ENCODE measurements around the gene PDE11A. TPM values are rescaled to one million over a fixed set of nuclear protein-coding genes. Genes with fewer than 3 reads are reported as not detected.
"Not testable (repeated sequence)": the region's sequence is repeated elsewhere in the genome, so short reads cannot be mapped to it uniquely, and the experiment has no call there.

The PDE11A gene
- total RNA-seq, 2 donors from 2014 or later, result 1.5 to 1.9 TPM

DNA sequence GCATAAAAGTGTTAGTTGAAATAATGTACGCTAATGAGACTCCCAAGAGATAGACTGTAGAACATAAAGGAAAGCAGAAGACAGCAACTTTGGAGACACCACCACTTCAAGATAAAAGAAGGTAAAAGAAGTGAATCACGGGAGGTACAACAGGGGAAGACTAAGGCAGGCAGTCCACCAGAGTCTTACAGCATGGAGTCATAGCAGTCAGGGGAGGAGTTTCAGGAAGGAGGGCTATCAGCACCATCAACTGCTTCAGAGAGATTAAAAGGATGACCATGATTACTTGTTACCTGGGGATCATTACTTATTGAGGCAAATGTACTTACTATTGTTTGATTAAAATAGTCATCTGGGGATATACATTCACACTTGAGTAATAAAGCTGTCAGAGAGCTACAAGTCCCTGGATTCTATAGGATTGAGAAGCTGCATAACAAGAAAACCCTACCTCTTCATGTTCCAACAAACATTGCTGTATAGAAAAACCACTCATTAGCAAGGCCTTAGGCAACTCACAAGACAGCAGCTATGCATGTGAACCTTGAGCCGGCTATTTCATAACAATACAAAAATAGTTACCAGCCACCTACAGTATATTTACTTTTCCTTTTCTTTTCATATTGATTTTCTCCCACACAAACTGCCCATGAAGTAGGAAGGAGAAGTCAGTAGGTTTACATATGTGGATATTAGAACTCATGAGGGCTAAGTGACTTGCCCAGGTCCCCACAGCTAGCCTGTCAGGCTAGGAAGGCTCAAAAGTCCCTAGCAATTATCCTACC lies 101.7 kb downstream of the PDE11A start:
- TF ChIP-seq, protein P1, sequence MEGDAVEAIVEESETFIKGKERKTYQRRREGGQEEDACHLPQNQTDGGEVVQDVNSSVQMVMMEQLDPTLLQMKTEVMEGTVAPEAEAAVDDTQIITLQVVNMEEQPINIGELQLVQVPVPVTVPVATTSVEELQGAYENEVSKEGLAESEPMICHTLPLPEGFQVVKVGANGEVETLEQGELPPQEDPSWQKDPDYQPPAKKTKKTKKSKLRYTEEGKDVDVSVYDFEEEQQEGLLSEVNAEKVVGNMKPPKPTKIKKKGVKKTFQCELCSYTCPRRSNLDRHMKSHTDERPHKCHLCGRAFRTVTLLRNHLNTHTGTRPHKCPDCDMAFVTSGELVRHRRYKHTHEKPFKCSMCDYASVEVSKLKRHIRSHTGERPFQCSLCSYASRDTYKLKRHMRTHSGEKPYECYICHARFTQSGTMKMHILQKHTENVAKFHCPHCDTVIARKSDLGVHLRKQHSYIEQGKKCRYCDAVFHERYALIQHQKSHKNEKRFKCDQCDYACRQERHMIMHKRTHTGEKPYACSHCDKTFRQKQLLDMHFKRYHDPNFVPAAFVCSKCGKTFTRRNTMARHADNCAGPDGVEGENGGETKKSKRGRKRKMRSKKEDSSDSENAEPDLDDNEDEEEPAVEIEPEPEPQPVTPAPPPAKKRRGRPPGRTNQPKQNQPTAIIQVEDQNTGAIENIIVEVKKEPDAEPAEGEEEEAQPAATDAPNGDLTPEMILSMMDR (conservative IDR thresholded peaks at IDR 0.05), result no peak
- DNase-seq, result no peak
- Mint-ChIP-seq H3K36me3 (ENCODE audit: low read depth) (no peaks in the 10 kb centered on the region), H3K27me3 (ENCODE audit: insufficient read depth) (peaks cover 27% of the 10 kb centered on the region), H3K4me3 (no peak overlapping the region), H3K27ac (no peak overlapping the region), H3K9me3 (peaks cover 6% of the 10 kb centered on the region), H3K4me1 (no peaks in the 10 kb centered on the region)
- H3K4me1 ChIP-seq (ENCODE audit: control insufficient read depth, insufficient read depth, low read length), result no peaks in the 10 kb centered on the region
- H3K9ac ChIP-seq (ENCODE audit: extremely low read depth, low read length, poor library complexity, severe bottlenecking), result no peak overlapping the region
- H3K36me3 ChIP-seq (ENCODE audit: control insufficient read depth, insufficient read depth, low read length), result no peaks in the 10 kb centered on the region
- 94 to 100% methylated on average over 1 to 3 of the region's 3 CpGs for WGBS, 2 experiments (ENCODE audit: insufficient coverage in 1 of 2, insufficient read length in 1 of 2)
- no peaks in the 10 kb centered on the region for H3K9me3 ChIP-seq (ENCODE audit: control insufficient read depth, low read length)
- H3K27ac ChIP-seq (ENCODE audit: low read depth, low read length), result no peak overlapping the region
- no peak overlapping the region for H3K4me3 ChIP-seq (ENCODE audit: low read length)
- H3K27me3 ChIP-seq (ENCODE audit: control insufficient read depth, insufficient read depth, low read length, poor library complexity, severe bottlenecking), result peaks cover 9% of the 10 kb centered on the region

GRCh38 chr2:177964892-177965291 lies 107.7 kb downstream of the PDE11A start:
- peaks cover 11% of the 10 kb centered on the region for H3K27me3 ChIP-seq (ENCODE audit: control insufficient read depth, insufficient read depth, low read length, poor library complexity, severe bottlenecking)
- no peaks in the 10 kb centered on the region for H3K4me1 ChIP-seq (ENCODE audit: control insufficient read depth, insufficient read depth, low read length)
- Mint-ChIP-seq H3K36me3 (ENCODE audit: low read depth) (no peaks in the 10 kb centered on the region), H3K27ac (no peak overlapping the region), H3K4me3 (no peak overlapping the region), H3K9me3 (peaks cover 6% of the 10 kb centered on the region), H3K4me1 (no peaks in the 10 kb centered on the region), H3K27me3 (ENCODE audit: insufficient read depth) (peaks cover 41% of the 10 kb centered on the region)
- TF ChIP-seq, protein P1 (conservative IDR thresholded peaks at IDR 0.05), result no peak
- H3K9ac ChIP-seq (ENCODE audit: extremely low read depth, low read length, poor library complexity, severe bottlenecking), result no peak overlapping the region
- H3K9me3 ChIP-seq (ENCODE audit: control insufficient read depth, low read length), result no peaks in the 10 kb centered on the region
- no peak for DNase-seq
- H3K27ac ChIP-seq (ENCODE audit: low read depth, low read length), result no peak overlapping the region
- no peak overlapping the region for H3K4me3 ChIP-seq (ENCODE audit: low read length)
- no peaks in the 10 kb centered on the region for H3K36me3 ChIP-seq (ENCODE audit: control insufficient read depth, insufficient read depth, low read length)
- WGBS, 2 experiments (ENCODE audit: insufficient coverage in 1 of 2, insufficient read length in 1 of 2), result 76% methylated on average over 1 of the region's 1 CpG; no CpG with 5 or more reads in 1 of the 2 experiments

- Histone ChIP-seq H3K4me1 (ENCODE audit: control insufficient read depth, insufficient read depth, low read length) (no peaks in the 10 kb centered on the region), H3K27ac (ENCODE audit: low read depth, low read length) (no peak overlapping the region), H3K36me3 (ENCODE audit: control insufficient read depth, insufficient read depth, low read length) (no peaks in the 10 kb centered on the region), H3K27me3 (ENCODE audit: control insufficient read depth, insufficient read depth, low read length, poor library complexity, severe bottlenecking) (no peaks in the 10 kb centered on the region), H3K4me3 (ENCODE audit: low read length) (no peak overlapping the region), H3K9me3 (ENCODE audit: control insufficient read depth, low read length) (no peaks in the 10 kb centered on the region), H3K9ac (ENCODE audit: extremely low read depth, low read length, poor library complexity, severe bottlenecking) (no peak overlapping the region)
- H3K4me1 Mint-ChIP-seq, result no peaks in the 10 kb centered on the region
- no peaks in the 10 kb centered on the region for H3K27me3 Mint-ChIP-seq (ENCODE audit: insufficient read depth)
- peaks cover 2% of the 10 kb centered on the region for H3K36me3 Mint-ChIP-seq (ENCODE audit: low read depth)
- TF ChIP-seq, protein P1 (conservative IDR thresholded peaks at IDR 0.05), result no peak
- WGBS, 2 experiments (ENCODE audit: insufficient coverage in 1 of 2, insufficient read length in 1 of 2), result 87 to 88% methylated on average over 1 of the region's 1 CpG
- no peak overlapping the region for H3K27ac Mint-ChIP-seq
- DNase-seq, result no peak
- H3K9me3 Mint-ChIP-seq, result peaks cover 8% of the 10 kb centered on the region
- no peak overlapping the region for H3K4me3 Mint-ChIP-seq
Measured at GRCh38 chr2:177952151-177952550, 120.4 kb downstream of the PDE11A start.

- not testable (repeated sequence) for H3K9me3 ChIP-seq (ENCODE audit: control insufficient read depth, low read length); H3K36me3 ChIP-seq (ENCODE audit: control insufficient read depth, insufficient read depth, low read length); DNase-seq; H3K4me1 Mint-ChIP-seq; H3K27ac ChIP-seq (ENCODE audit: low read depth, low read length); H3K27ac Mint-ChIP-seq; H3K4me3 Mint-ChIP-seq; H3K4me1 ChIP-seq (ENCODE audit: control insufficient read depth, insufficient read depth, low read length); H3K4me3 ChIP-seq (ENCODE audit: low read length); H3K9ac ChIP-seq (ENCODE audit: extremely low read depth, low read length, poor library complexity, severe bottlenecking); H3K27me3 Mint-ChIP-seq (ENCODE audit: insufficient read depth); H3K36me3 Mint-ChIP-seq (ENCODE audit: low read depth); H3K27me3 ChIP-seq (ENCODE audit: control insufficient read depth, insufficient read depth, low read length, poor library complexity, severe bottlenecking)
- peaks cover 16% of the 10 kb centered on the region for H3K9me3 Mint-ChIP-seq
- no CpG with 5 or more reads among the region's 3 CpGs for WGBS, 2 experiments (ENCODE audit: insufficient coverage in 1 of 2, insufficient read length in 1 of 2)
Measured at GRCh38 chr2:177947598-177947997, 125.0 kb downstream of the PDE11A start.

DNA sequence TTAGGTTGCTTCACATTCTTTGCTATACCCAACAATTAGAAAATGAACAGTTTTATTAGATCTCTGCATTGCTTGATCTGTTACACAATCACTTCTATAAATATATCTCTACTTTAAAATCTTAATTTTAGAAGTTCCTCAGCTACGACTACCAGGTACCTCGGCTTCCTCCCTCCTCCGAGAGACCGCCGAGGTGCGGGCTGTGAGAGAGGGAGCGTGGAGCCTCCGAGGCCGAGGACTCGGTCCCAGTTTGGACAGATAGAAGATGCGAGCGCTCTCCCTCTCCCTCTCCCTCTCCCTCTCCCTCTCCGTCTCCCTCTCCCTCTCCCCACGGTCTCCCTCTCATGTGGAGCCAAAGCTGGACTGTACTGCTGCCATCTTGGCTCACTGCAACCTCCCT lies 128.0 kb downstream of the PDE11A start:
- H3K9me3 ChIP-seq (ENCODE audit: control insufficient read depth, low read length); H3K27me3 Mint-ChIP-seq (ENCODE audit: insufficient read depth); H3K4me3 ChIP-seq (ENCODE audit: low read length); H3K36me3 ChIP-seq (ENCODE audit: control insufficient read depth, insufficient read depth, low read length); H3K27ac Mint-ChIP-seq; H3K27ac ChIP-seq (ENCODE audit: low read depth, low read length); H3K9ac ChIP-seq (ENCODE audit: extremely low read depth, low read length, poor library complexity, severe bottlenecking); H3K27me3 ChIP-seq (ENCODE audit: control insufficient read depth, insufficient read depth, low read length, poor library complexity, severe bottlenecking); H3K4me3 Mint-ChIP-seq; H3K4me1 Mint-ChIP-seq; DNase-seq; H3K36me3 Mint-ChIP-seq (ENCODE audit: low read depth); H3K4me1 ChIP-seq (ENCODE audit: control insufficient read depth, insufficient read depth, low read length): not testable (repeated sequence)
- 95% methylated on average over 14 of the region's 14 CpGs; no CpG with 5 or more reads in 1 of the 2 experiments for WGBS, 2 experiments (ENCODE audit: insufficient coverage in 1 of 2, insufficient read length in 1 of 2)
- H3K9me3 Mint-ChIP-seq, result peaks cover 16% of the 10 kb centered on the region
